ENCODE results near the gene LEPR.
"Not testable (repeated sequence)": the region's sequence is repeated elsewhere in the genome, so short reads cannot be mapped to it uniquely, and the experiment has no call there.

Gene LEPR

DNA sequence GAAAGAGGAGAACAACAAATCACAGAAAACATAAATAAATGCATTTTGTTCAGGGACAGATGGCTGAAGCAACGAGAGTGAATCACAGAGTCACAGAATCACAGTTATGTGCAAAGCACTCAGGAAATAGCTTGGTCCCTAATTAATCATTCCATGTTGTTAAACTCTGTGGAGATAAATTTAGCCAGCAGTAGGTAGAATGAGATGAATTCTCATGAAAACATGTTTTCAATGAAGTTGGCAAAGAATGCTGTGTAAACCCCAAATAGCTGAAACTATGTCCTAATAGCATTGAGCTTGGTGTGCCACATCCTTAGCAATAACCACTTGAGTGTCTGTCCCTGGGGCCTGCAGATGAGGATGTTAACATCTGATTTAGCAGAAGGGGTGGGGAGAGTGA lies 20.4 kb downstream of the LEPR start:
- no peak for DNase-seq

GRCh38 chr1:65441464-65441863 lies 21.0 kb downstream of the LEPR start:
- DNase-seq = no peak

GRCh38 chr1:65442442-65442841 lies 22.0 kb downstream of the LEPR start:
- DNase-seq = no peak

DNA sequence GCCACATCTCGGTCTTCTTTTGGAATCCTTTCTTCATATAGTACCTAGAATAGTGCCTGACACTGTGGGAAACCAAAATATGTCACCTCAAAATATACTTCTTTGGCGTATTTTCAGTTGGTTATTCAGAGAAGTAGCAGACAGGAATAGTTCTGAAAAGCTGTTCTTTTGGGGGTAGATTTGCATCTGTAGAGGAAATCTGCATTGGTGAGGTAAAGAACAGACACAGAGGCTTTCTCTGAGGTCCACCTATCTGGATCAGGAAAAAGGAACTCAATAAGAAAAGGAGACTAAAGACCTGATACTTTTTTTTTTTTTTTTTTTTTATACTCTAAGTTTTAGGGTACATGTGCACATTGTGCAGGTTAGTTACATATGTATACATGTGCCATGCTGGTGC lies 23.2 kb downstream of the LEPR start:
- no peak for DNase-seq

- no peak for DNase-seq
Measured at GRCh38 chr1:65444128-65444640, 23.7 kb downstream of the LEPR start.

- DNase-seq = no peak
Measured at GRCh38 chr1:65445837-65446236, 25.4 kb downstream of the LEPR start.

DNA sequence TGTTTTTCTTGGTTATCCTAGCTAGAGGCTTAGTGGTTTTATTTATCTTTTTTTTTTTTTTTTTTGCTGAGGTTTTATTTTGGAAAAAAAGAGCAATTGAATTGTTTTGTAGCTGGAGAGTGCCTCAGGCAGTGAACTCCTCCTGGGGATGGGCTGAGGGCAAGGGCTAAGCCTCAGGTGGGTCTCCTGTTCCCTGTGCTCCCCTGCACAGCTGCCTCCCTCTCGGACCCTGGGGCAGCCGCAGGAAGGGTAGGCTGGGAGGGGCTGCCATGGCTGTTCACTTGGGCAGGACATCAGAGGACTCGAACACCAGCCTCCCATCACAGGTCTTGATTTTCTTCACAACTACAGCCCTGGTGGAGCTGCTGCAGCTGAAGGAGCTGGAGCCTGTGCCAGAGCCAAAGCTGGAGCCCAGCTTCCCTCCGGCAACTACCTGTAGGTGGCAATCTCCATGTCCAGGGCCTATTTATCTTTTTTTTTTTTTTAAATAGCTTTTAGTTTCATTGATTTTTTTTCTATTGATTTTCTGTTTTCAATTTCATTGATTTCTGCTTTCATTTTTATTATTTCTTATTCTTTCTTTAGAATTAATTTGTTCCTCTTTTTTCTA lies 28.9 kb downstream of the LEPR start:
- no peak for DNase-seq

DNA sequence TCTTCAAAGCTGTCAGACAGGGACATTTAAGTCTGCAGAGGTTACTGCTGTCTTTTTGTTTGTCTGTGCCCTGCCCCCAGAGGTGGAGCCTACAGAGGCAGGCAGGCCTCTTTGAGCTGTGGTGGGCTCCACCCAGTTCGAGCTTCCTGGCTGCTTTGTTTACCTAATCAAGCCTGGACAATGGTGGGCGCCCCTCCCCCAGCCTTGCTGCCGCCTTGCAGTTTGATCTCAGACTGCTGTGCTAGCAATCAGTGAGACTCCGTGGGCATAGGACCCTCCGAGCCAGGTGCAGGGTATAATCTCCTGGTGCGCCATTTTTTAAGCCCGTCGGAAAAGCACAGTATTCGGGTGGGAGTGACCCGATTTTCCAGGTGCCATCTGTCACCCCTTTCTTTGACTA lies 35.2 kb downstream of the LEPR start:
- DNase-seq = not testable (repeated sequence)

DNA sequence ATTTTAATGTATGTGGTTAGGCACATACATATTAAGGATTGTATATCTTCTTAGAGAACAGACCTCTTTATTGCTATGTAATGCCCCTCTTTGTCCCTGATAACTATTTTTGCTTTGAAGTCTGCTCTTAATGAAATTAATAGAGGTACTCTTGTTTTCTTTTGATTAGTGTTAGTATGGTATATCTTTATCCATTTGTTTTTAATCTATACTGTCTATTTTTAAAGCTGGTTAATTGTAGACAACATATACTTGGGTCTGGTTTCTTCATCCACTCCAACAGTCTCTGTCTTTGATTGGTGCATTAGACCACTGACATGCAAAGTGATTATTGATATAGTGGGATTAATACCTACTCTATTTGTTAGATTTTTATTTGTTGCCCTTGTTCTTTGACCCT lies 36.0 kb downstream of the LEPR start:
- no peak for DNase-seq

DNA sequence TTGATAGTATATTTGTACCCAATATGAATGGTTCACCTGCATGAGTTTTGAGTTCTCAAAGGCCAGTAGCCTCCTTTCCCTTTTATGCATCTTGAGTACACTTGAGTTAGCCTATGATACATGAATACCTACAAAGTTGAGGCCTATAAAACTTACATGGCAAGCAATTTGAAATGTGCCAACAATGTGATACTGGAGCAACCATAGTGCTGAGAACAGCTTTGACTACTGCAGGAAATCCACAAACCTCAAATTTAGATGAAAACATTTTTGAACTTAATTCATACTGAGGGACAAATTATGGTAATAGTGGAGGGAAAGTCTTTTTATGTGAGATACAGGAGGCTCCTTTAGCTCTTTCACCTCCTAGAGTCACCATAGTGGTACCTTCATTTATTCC lies 37.4 kb downstream of the LEPR start:
- DNase-seq = no peak

- no peak for DNase-seq
Measured at GRCh38 chr1:65458730-65459396, 38.4 kb downstream of the LEPR start.

- DNase-seq = no peak
Measured at GRCh38 chr1:65459397-65459768, 38.9 kb downstream of the LEPR start.

GRCh38 chr1:65465837-65466236 lies 45.4 kb downstream of the LEPR start:
- DNase-seq = not testable (repeated sequence)

GRCh38 chr1:65467536-65467935 lies 47.1 kb downstream of the LEPR start:
- no peak for DNase-seq

DNA sequence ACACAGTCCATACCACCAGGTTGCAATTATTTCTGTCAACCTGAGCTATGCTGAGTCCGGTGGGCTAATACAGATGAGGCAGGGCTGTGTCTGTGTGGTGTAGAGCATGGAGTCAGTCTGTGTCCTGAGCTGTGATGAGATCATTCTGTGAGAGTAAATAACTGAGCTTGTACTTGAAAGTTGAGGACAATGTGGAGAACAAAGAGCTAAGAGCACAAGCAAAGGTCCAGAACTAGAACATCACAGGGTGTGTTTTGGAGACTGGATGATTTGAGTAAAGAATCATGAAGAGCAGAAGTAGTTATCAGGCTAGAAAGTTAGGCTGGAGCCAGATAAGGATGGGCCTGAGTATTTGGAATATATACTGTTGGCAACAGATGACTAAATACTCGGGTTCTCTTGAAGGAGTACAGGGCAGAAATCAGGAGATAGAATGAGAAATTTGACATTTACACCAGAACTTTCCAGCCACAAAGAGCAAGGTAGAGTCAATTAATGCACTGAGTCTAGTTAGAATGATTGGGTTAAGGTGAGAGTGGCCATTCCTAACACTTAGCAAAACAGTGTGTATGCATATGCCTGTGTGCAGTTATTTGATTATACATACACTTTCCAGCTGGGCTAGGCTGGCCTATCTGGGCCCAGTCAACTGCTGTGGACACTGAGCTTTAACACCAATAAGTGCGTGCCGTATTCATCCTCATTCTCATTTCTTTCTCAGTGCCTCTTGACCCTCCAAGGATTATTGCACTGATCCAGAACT lies 48.8 kb downstream of the LEPR start:
- DNase-seq = no peak

GRCh38 chr1:65469889-65470340 lies 49.4 kb downstream of the LEPR start:
- DNase-seq = no peak
